Activated CD8-positive, alpha-beta memory T cell treated with anti-CD3 and anti-CD28 coated beads for 36 hours (primary cell): ENCODE data around the gene IRF6. TPM values are rescaled to one million over a fixed set of nuclear protein-coding genes. Genes with fewer than 3 reads are reported as not detected.

Experiments
- CTCF ChIA-PET: fragments of 350-600 bp; sonication (Branson Sonifier 250); formaldehyde crosslinking; loops from one replicate; lab custom pipeline; 2021; ENCODE audit warnings: antibody characterized with exemption; lab: Charles Lee
- POLR2A ChIA-PET: fragments of 350-600 bp; sonication (Branson Sonifier 250); formaldehyde crosslinking; loops from one replicate; lab custom pipeline; 2021; ENCODE audit warnings: antibody characterized with exemption; lab: Charles Lee
- total RNA-seq, 2 experiments: library from RNA; stranded (reverse); gene quantifications; one replicate each; pipeline ENCODE4 v1.2.3, GENCODE V29; 2021

Gene IRF6
- total RNA-seq, result 1 to 10 TPM in 1 of 2 experiments, under 1 TPM in 1; 0.86 to 1.1 TPM

- CTCF ChIA-PET, result interaction anchor here (0.6 to 1.7 kb wide), 4 partner anchors 17 to 76 kb away, joined by 4 to 7 read pairs (median 6); partner anchors contain the start of gene UTP25
- POLR2A ChIA-PET, result no interaction called here
Observed at GRCh38 chr1:209805875-209806760, at the start of gene IRF6. IRF6 (minus strand) TSS chr1:209806142; CDS start chr1:209801413, 4,729 bp downstream.

DNA sequence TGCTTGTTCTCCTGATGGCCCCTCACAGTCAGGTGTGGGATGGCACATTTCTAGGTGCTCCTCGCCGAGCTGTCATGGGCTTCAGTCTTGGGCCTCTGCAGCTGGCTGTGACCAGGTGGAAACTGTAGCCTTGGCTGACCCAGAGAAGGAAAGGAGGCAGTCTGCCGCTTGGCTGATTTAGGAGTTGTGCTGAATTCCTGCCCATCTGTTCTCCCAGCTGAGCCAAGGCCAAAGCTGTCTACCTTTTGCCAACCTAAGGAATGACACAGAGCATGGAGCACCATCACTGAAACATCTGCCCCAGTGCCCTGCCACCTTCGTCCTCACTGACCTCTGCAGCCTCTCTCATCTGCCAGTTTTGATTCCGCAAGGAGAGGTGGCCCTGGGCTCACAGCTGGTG is 49.7 kb upstream of the IRF6 start:
- CTCF ChIA-PET, result no interaction called here
- POLR2A ChIA-PET, result interaction anchor here (0.6 kb wide), 1 partner anchor 49 kb away, joined by 4 read pairs; no protein-coding TSS in a partner anchor

DNA sequence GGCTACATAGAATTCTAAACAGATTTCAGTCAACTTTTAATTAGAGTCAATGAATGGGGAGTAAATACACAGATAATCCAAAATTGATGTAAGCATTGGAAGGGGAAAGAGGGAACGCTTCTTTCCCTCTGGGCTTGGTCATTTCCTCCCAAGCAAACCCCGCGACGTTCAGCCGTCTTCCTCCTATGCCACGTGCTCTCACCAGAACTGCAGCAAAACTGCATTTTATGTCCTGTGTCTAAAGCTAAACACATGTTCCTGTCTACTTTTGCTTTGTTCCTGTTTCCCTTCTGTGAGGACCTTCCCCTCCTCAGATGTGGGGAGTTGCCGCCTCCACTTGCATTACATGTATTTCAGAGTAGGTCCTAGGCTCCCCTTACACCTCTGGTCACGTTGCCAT is 49.1 kb upstream of the IRF6 start:
- ChIA-PET POLR2A (interaction anchor here (0.6 kb wide), 1 partner anchor 48 kb away, joined by 4 read pairs; no protein-coding TSS in a partner anchor), CTCF (no interaction called here)

- POLR2A ChIA-PET, result no interaction called here
- CTCF ChIA-PET, result no interaction called here
Observed at GRCh38 chr1:209854196-209854595, 48.3 kb upstream of the IRF6 start.

GRCh38 chr1:209853676-209854075 is 47.7 kb upstream of the IRF6 start:
- POLR2A ChIA-PET, result no interaction called here
- CTCF ChIA-PET, result interaction anchor here (0.7 kb wide), 1 partner anchor 11 kb away, joined by 3 read pairs; no protein-coding TSS in a partner anchor

- ChIA-PET POLR2A (no interaction called here), CTCF (interaction anchor here (0.9 to 1.4 kb wide), 2 partner anchors 11 to 27 kb away, joined by 3 read pairs; no protein-coding TSS in a partner anchor)
Observed at GRCh38 chr1:209850342-209850979, 44.5 kb upstream of the IRF6 start.

DNA sequence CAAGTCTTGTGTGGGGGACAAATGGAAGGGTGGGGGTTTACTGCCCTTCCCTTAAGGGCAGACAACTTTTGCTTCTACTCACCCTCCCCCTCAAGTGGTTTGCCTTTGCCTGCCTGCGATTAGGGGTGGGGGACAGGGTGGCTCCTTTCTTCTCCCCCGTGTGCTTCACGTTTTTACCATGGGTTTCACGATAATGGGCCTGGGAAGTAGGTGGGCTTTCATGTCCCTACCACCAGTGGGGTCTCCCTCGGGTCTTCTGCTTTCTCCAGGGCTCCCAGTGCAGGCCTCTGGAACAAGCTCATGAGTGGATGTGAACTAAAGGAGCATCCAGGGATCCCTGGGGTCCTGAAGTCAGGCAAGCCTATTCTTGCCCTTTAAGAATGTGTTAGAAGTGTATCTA is 43.4 kb upstream of the IRF6 start:
- ChIA-PET CTCF (no interaction called here), POLR2A (no interaction called here)

DNA sequence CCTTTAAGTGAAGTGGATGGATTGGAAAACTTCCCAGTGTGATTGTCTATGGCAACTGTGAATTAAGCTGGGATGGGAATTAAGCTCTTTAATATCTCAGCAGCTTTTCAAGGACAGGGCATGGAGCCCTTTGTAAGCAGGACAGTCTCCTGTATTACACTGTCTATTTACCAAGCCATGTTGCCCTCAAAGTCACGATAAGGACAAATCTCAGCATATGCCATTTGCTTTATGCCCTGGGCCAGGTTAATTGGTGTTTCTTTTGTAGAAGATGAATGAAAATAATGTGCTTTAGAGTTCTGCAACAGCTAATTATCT is 39.4 kb upstream of the IRF6 start:
- ChIA-PET CTCF (no interaction called here), POLR2A (no interaction called here)

- ChIA-PET POLR2A (interaction anchor here (0.6 kb wide), 2 partner anchors 35 to 81 kb away, joined by 3 to 5 read pairs; no protein-coding TSS in a partner anchor), CTCF (no interaction called here)
Observed at GRCh38 chr1:209844695-209845407, 38.9 kb upstream of the IRF6 start.

GRCh38 chr1:209840611-209841010 is 34.7 kb upstream of the IRF6 start:
- ChIA-PET CTCF (interaction anchor here (0.6 to 2.4 kb wide), 2 partner anchors 18 to 234 kb away, joined by 3 to 8 read pairs; no protein-coding TSS in a partner anchor), POLR2A (no interaction called here)

DNA sequence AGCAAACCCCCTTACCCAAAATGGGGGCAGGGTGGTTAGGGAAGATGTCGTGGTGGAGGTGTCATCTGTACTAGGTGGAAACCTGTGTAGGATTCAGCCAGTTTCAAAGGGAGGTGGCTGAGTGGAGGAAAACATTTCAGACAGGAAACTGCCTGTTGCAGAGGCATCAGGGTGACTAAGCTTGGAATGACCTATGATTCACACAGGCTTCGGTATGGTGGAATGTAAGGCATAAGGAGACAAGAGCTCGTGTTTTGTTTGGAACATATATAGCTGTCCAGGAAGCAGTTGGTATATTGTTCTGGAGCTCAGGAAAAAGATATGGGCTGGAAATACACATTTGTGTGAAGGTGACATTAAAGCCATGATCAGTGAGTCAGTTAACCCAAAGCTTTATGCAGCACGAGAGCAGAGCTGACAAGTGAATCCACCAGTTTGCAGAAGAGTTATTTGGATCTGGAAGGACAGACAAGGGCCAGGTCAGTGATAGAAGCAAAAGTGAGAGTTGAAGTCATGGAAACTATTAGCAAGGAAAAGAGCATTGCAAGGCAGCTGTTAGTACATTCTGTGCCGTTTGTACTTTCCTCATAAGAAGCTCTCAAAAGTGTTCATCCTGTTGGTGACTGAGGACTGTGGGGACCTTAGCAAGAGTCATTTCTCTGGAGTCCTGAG is 34.1 kb upstream of the IRF6 start:
- ChIA-PET POLR2A (interaction anchor here (0.6 kb wide), 1 partner anchor 12 kb away, joined by 5 read pairs; the partner anchor contains the start of gene UTP25), CTCF (interaction anchor here (0.5 to 2.4 kb wide), 3 partner anchors 17 to 235 kb away, joined by 3 to 8 read pairs (median 3); no protein-coding TSS in a partner anchor)

DNA sequence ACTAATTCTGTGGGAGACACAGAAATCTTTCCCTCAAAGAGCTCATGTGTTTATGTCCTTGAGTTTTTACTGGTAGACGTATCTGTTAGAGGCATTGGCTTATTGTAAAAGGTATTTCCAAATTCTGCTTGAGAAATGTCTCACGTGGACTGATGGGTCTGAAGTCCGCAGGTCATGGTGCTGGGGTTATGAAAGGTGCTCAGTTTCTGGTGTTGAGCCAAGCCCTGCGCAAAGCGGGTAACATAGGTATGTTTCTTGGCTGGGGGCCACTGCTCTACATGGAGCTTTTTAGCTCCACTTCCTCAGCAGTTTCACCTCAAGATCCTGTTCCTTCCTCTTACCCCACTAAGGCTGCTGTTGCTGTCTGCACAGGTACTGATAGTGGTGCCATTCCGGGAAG is 32.6 kb upstream of the IRF6 start:
- ChIA-PET POLR2A (no interaction called here), CTCF (interaction anchor here (2.4 kb wide), 1 partner anchor 16 kb away, joined by 8 read pairs; no protein-coding TSS in a partner anchor)

- ChIA-PET CTCF (no interaction called here), POLR2A (no interaction called here)
Observed at GRCh38 chr1:209837671-209838070, 31.7 kb upstream of the IRF6 start.

DNA sequence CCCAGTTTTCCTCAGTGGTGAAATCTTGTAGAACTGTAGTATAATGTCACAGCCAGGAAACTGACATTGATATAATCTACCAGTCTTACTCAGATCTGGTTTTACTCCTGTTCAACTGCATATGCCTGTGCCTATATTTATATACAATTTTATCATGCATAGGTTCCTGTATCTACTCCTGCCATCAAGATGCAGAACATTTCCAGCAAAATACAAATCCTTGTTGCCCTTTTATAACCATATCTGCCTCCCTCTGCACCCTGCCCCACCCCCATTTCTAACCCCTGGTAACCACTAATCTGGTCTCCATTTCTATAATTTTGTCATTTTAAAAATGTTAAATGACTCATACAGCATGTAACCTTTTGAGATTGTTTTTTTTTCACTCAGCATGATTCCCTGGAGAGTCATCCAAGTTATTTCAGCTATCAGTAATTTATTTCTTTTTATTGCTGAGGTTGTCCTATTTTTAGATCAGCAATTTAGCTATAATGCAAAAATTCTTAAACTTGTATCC is 29.9 kb upstream of the IRF6 start:
- ChIA-PET CTCF (interaction anchor here (1.0 kb wide), 1 partner anchor 9 kb away, joined by 4 read pairs; no protein-coding TSS in a partner anchor), POLR2A (no interaction called here)

DNA sequence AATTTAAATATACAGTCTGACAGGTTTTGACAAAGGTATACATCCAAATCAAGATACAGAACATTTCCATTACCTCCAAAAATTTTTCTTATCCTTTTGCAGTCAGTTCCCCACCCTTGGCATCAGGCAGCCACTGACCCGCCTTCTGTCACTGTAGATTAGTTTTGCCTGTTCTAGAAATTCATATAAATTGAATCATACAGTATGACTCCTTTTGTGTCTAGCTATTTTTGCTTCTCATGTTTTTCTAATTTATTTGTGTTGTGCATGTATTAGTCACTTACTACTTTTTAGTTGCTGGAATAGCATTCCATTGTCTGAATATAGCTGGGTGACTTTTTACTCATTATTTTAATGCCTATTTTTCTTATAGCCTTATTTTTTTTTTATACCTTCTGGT is 25.7 kb upstream of the IRF6 start:
- ChIA-PET POLR2A (interaction anchor here (0.6 kb wide), 1 partner anchor 15 kb away, joined by 3 read pairs; no protein-coding TSS in a partner anchor), CTCF (interaction anchor here (1.6 kb wide), 1 partner anchor 9 kb away, joined by 3 read pairs; no protein-coding TSS in a partner anchor)

DNA sequence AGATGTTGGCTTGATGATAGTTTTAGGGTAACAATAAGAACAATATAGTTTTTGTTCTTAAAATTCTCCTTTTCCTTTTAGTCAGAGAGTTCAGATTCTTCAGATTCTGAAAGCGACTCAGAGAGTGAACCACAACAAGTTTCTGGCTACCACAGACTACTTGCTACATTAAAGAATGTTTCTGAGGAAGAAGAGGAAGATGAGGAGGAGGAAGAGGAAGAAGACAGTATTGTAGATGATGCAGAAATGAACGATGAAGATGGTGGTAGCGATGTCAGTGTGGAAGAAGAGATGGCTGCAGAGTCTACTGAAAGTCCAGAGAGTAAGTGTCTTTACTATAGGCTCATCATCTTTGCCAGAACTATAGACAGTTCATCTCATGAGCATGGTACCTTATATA is 24.8 kb upstream of the IRF6 start:
- POLR2A ChIA-PET, result no interaction called here

GRCh38 chr1:209829716-209830115 is 23.8 kb upstream of the IRF6 start:
- ChIA-PET POLR2A (no interaction called here), CTCF (no interaction called here)

More for the DNA sequence above, 24.8 kb upstream of the IRF6 start:
- CTCF ChIA-PET, result interaction anchor here (0.7 kb wide), 1 partner anchor 28 kb away, joined by 3 read pairs; no protein-coding TSS in a partner anchor
